ENCODE results near the gene CADM1. TPM values are rescaled to one million over a fixed set of nuclear protein-coding genes. Genes with fewer than 3 reads are reported as not detected.

CADM1 gene
- total RNA-seq, 2 donors from 2014 or later = 1.4 to 6.1 TPM

GRCh38 chr11:115389790-115390189 lies 114.4 kb downstream of the CADM1 start:
- Histone ChIP-seq H3K4me3 (no peak overlapping the region), H3K27me3 (replicated peaks; ENCODE audit: insufficient read depth) (no peaks in the 10 kb centered on the region), H3K27ac (no peak overlapping the region), H3K9me3 (no peaks in the 10 kb centered on the region), H3K4me1 (ENCODE audit: control insufficient read depth in 1 of 2, low read depth in 2 of 2) (no peaks in the 10 kb centered on the region), H3K36me3 (no peaks in the 10 kb centered on the region)
- DNase-seq (ENCODE audit: low spot score) (no peak), ATAC-seq (ENCODE audit: insufficient number of reproducible peaks, low FRiP score, low read depth) (no peak)
- no peak for TF ChIP-seq CTCF (IDR thresholded peaks at IDR 0.05)

GRCh38 chr11:115385226-115385625 lies 119.0 kb downstream of the CADM1 start:
- no peaks in the 10 kb centered on the region for H3K27me3 ChIP-seq (replicated peaks; ENCODE audit: insufficient read depth)
- H3K4me3 ChIP-seq = no peak overlapping the region
- no peaks in the 10 kb centered on the region for H3K9me3 ChIP-seq
- no peak for ATAC-seq (ENCODE audit: insufficient number of reproducible peaks, low FRiP score, low read depth)
- DNase-seq (ENCODE audit: low spot score) = no peak
- H3K4me1 ChIP-seq (ENCODE audit: control insufficient read depth in 1 of 2, low read depth in 2 of 2) = no peaks in the 10 kb centered on the region
- no peak overlapping the region for H3K27ac ChIP-seq
- no peaks in the 10 kb centered on the region for H3K36me3 ChIP-seq
- TF ChIP-seq CTCF (IDR thresholded peaks at IDR 0.05) = no peak

GRCh38 chr11:115384236-115384635 lies 120.0 kb downstream of the CADM1 start:
- no peak for ATAC-seq (ENCODE audit: insufficient number of reproducible peaks, low FRiP score, low read depth)
- no peaks in the 10 kb centered on the region for H3K27me3 ChIP-seq (replicated peaks; ENCODE audit: insufficient read depth)

GRCh38 chr11:115383431-115383830 lies 120.8 kb downstream of the CADM1 start:
- Histone ChIP-seq H3K36me3 (no peaks in the 10 kb centered on the region), H3K4me3 (no peak overlapping the region), H3K4me1 (ENCODE audit: control insufficient read depth in 1 of 2, low read depth in 2 of 2) (no peaks in the 10 kb centered on the region), H3K27ac (no peak overlapping the region), H3K9me3 (no peaks in the 10 kb centered on the region), H3K27me3 (replicated peaks; ENCODE audit: insufficient read depth) (no peaks in the 10 kb centered on the region)
- ATAC-seq (ENCODE audit: insufficient number of reproducible peaks, low FRiP score, low read depth) (no peak), DNase-seq (ENCODE audit: low spot score) (no peak)
- TF ChIP-seq CTCF (IDR thresholded peaks at IDR 0.05) = no peak

More at GRCh38 chr11:115384236-115384635, 120.0 kb downstream of the CADM1 start:
- H3K27ac ChIP-seq = no peak overlapping the region
- H3K4me1 ChIP-seq (ENCODE audit: control insufficient read depth in 1 of 2, low read depth in 2 of 2) = no peaks in the 10 kb centered on the region
- no peaks in the 10 kb centered on the region for H3K36me3 ChIP-seq
- H3K9me3 ChIP-seq = no peaks in the 10 kb centered on the region
- no peak for TF ChIP-seq CTCF (IDR thresholded peaks at IDR 0.05)
- H3K4me3 ChIP-seq = no peak overlapping the region
- DNase-seq (ENCODE audit: low spot score) = no peak

- Histone ChIP-seq H3K4me3 (no peak overlapping the region), H3K27ac (no peak overlapping the region), H3K9me3 (no peaks in the 10 kb centered on the region), H3K36me3 (no peaks in the 10 kb centered on the region), H3K4me1 (ENCODE audit: control insufficient read depth in 1 of 2, low read depth in 2 of 2) (no peaks in the 10 kb centered on the region), H3K27me3 (replicated peaks; ENCODE audit: insufficient read depth) (no peaks in the 10 kb centered on the region)
- ATAC-seq (ENCODE audit: insufficient number of reproducible peaks, low FRiP score, low read depth) (no peak), DNase-seq (ENCODE audit: low spot score) (no peak)
- no peak for TF ChIP-seq CTCF (IDR thresholded peaks at IDR 0.05)
Observed at GRCh38 chr11:115379528-115379927, 124.7 kb downstream of the CADM1 start.
